ENCODE measurements around the gene SLC22A24.

SLC22A24 gene, protein sequence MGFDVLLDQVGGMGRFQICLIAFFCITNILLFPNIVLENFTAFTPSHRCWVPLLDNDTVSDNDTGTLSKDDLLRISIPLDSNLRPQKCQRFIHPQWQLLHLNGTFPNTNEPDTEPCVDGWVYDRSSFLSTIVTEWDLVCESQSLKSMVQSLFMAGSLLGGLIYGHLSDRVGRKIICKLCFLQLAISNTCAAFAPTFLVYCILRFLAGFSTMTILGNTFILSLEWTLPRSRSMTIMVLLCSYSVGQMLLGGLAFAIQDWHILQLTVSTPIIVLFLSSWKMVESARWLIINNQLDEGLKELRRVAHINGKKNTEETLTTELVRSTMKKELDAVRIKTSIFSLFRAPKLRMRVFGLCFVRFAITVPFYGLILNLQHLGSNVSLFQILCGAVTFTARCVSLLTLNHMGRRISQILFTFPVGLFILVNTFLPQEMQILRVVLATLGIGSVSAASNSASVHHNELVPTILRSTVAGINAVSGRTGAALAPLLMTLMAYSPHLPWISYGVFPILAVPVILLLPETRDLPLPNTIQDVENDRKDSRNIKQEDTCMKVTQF

DNA sequence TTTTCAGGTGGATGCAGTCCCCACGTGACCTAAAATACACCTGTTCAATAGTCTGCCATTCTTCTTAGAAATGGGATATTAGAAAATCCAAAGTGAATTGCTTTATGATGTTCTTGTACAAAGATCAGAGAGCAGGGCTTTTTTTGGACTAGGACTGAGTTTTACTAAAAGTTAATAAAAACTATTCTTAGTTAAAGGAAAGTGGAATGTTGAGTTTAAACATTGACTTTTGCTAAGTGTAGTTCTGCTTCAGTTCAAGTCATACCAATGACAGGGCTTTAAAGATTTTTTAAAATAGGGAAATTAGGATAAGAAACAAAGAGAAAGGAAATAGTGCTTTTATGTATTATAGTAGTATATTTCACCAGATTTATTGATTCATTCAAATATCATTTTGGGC is at the start of gene SLC22A24:
SLC22A24 (minus strand) TSS at position 101 of the 400 bp plus-strand sequence. CDS start 442 bp downstream, outside the sequence.
- Histone ChIP-seq H3K36me3 (ENCODE audit: control insufficient read depth in 5 of 5, insufficient read depth in 5 of 5, low read length in 5 of 5) (no peaks in the 10 kb centered on the region), H3K4me3 (ENCODE audit: low read depth in 1 of 5, low read length in 5 of 5) (no peak within 1 kb of the TSS), H3K9me3 (ENCODE audit: control insufficient read depth in 5 of 5, low read length in 5 of 5) (peaks cover 0 to 3% (median 0%) of the 10 kb centered on the region in 5 donors), H3K27ac (ENCODE audit: low read depth, low read length) (no peak within 1 kb of the TSS), H3K27me3 (ENCODE audit: control insufficient read depth in 5 of 5, insufficient read depth in 4 of 5, low read length in 5 of 5) (no peaks in the 10 kb centered on the region), H3K9ac (ENCODE audit: low read length in 5 of 5) (no peak within 1 kb of the TSS), H3K4me1 (ENCODE audit: control insufficient read depth in 5 of 5, insufficient read depth in 5 of 5, low read length in 5 of 5) (peaks cover 0 to 7% (median 0%) of the 10 kb centered on the region in 5 donors)

- no peak overlapping the region for H3K4me3 ChIP-seq (ENCODE audit: low read depth in 1 of 5, low read length in 5 of 5)
- no peaks in the 10 kb centered on the region for H3K27me3 ChIP-seq (ENCODE audit: control insufficient read depth in 5 of 5, insufficient read depth in 4 of 5, low read length in 5 of 5)
- no peak overlapping the region for H3K9ac ChIP-seq (ENCODE audit: low read length in 5 of 5)
- H3K9me3 ChIP-seq (ENCODE audit: control insufficient read depth in 5 of 5, low read length in 5 of 5), result peaks cover 3 to 12% (median 3%) of the 10 kb centered on the region in 5 donors
- peaks cover 0 to 5% (median 0%) of the 10 kb centered on the region in 5 donors for H3K36me3 ChIP-seq (ENCODE audit: control insufficient read depth in 5 of 5, insufficient read depth in 5 of 5, low read length in 5 of 5)
- no peak overlapping the region for H3K27ac ChIP-seq (ENCODE audit: low read depth, low read length)
- H3K4me1 ChIP-seq (ENCODE audit: control insufficient read depth in 5 of 5, insufficient read depth in 5 of 5, low read length in 5 of 5), result no peaks in the 10 kb centered on the region
Observed at GRCh38 chr11:63180536-63180935, 36.5 kb upstream of the SLC22A24 start.

- Histone ChIP-seq H3K4me3 (ENCODE audit: low read depth in 1 of 5, low read length in 5 of 5) (no peak overlapping the region), H3K4me1 (ENCODE audit: control insufficient read depth in 5 of 5, insufficient read depth in 5 of 5, low read length in 5 of 5) (no peaks in the 10 kb centered on the region), H3K9me3 (ENCODE audit: control insufficient read depth in 5 of 5, low read length in 5 of 5) (peaks cover 3 to 12% (median 3%) of the 10 kb centered on the region in 5 donors)
Observed at GRCh38 chr11:63179432-63180041, 35.5 kb upstream of the SLC22A24 start.

GRCh38 chr11:63177872-63178271 is 33.9 kb upstream of the SLC22A24 start:
- H3K4me1 ChIP-seq (ENCODE audit: control insufficient read depth in 5 of 5, insufficient read depth in 5 of 5, low read length in 5 of 5), result no peaks in the 10 kb centered on the region
- H3K36me3 ChIP-seq (ENCODE audit: control insufficient read depth in 5 of 5, insufficient read depth in 5 of 5, low read length in 5 of 5), result peaks cover 0 to 5% (median 0%) of the 10 kb centered on the region in 5 donors
- no peaks in the 10 kb centered on the region for H3K27me3 ChIP-seq (ENCODE audit: control insufficient read depth in 5 of 5, insufficient read depth in 4 of 5, low read length in 5 of 5)
- peaks cover 3 to 12% (median 7%) of the 10 kb centered on the region in 5 donors for H3K9me3 ChIP-seq (ENCODE audit: control insufficient read depth in 5 of 5, low read length in 5 of 5)
- no peak overlapping the region for H3K27ac ChIP-seq (ENCODE audit: low read depth, low read length)
- no peak overlapping the region for H3K4me3 ChIP-seq (ENCODE audit: low read depth in 1 of 5, low read length in 5 of 5)
- H3K9ac ChIP-seq (ENCODE audit: low read length in 5 of 5), result no peak overlapping the region

More at GRCh38 chr11:63179432-63180041, 35.5 kb upstream of the SLC22A24 start:
- Histone ChIP-seq H3K27ac (ENCODE audit: low read depth, low read length) (no peak overlapping the region), H3K9ac (ENCODE audit: low read length in 5 of 5) (no peak overlapping the region), H3K36me3 (ENCODE audit: control insufficient read depth in 5 of 5, insufficient read depth in 5 of 5, low read length in 5 of 5) (peaks cover 0 to 5% (median 0%) of the 10 kb centered on the region in 5 donors), H3K27me3 (ENCODE audit: control insufficient read depth in 5 of 5, insufficient read depth in 4 of 5, low read length in 5 of 5) (no peaks in the 10 kb centered on the region)

- Histone ChIP-seq H3K36me3 (ENCODE audit: control insufficient read depth in 5 of 5, insufficient read depth in 5 of 5, low read length in 5 of 5) (no peaks in the 10 kb centered on the region), H3K9me3 (ENCODE audit: control insufficient read depth in 5 of 5, low read length in 5 of 5) (no peaks in the 10 kb centered on the region), H3K9ac (ENCODE audit: low read length in 5 of 5) (no peak overlapping the region), H3K27ac (ENCODE audit: low read depth, low read length) (no peak overlapping the region), H3K4me3 (ENCODE audit: low read depth in 1 of 5, low read length in 5 of 5) (no peak overlapping the region), H3K4me1 (ENCODE audit: control insufficient read depth in 5 of 5, insufficient read depth in 5 of 5, low read length in 5 of 5) (no peaks in the 10 kb centered on the region), H3K27me3 (ENCODE audit: control insufficient read depth in 5 of 5, insufficient read depth in 4 of 5, low read length in 5 of 5) (no peaks in the 10 kb centered on the region)
Observed at GRCh38 chr11:63165706-63166310, 21.8 kb upstream of the SLC22A24 start.

DNA sequence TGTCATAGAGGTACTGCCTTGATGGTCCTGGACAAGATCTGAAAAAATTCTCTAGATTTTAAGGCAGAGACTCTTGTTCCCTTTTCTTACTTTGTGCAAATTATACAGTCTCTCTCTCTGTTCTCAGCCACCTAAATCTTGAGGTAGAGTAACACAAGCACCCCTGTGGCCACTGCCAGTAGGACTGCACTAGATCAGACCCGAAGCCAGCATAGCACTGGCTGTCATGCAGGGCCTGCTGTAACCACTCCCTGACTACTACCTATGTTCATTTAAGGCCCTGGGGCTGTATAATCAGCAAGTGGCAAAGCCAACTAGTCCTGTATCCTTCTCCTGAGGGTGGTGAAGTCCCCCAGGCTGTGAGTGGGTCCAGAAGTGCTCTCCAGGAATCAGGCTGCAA is 11.8 kb upstream of the SLC22A24 start:
- H3K4me3 ChIP-seq (ENCODE audit: low read depth in 1 of 5, low read length in 5 of 5), result no peak overlapping the region
- no peaks in the 10 kb centered on the region for H3K36me3 ChIP-seq (ENCODE audit: control insufficient read depth in 5 of 5, insufficient read depth in 5 of 5, low read length in 5 of 5)
- peaks cover 0 to 10% (median 4%) of the 10 kb centered on the region in 5 donors for H3K27me3 ChIP-seq (ENCODE audit: control insufficient read depth in 5 of 5, insufficient read depth in 4 of 5, low read length in 5 of 5)
- no peak overlapping the region for H3K9ac ChIP-seq (ENCODE audit: low read length in 5 of 5)
- H3K4me1 ChIP-seq (ENCODE audit: control insufficient read depth in 5 of 5, insufficient read depth in 5 of 5, low read length in 5 of 5), result no peaks in the 10 kb centered on the region
- H3K27ac ChIP-seq (ENCODE audit: low read depth, low read length), result no peak overlapping the region
- peaks cover 0 to 3% (median 0%) of the 10 kb centered on the region in 5 donors for H3K9me3 ChIP-seq (ENCODE audit: control insufficient read depth in 5 of 5, low read length in 5 of 5)

DNA sequence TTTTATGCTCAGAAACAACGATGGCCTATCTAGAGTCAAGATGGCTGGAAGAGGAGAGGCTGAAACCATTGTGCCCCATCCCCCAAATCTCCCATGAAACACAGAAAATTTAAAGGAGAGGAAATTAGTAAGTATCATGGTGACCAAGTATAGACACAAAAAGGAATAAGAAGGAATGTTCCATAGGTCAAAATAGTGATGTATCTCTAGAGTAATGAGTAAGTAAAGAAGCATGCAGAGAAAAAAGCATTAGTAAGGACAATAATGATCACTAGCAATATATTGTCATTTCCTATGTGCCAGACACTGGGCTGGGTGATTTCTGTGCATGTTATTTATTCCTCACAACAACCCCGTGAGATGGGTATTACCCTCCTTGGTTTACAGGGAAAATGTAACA is 2.6 kb upstream of the SLC22A24 start:
- peaks cover 0 to 3% (median 0%) of the 10 kb centered on the region in 5 donors for H3K9me3 ChIP-seq (ENCODE audit: control insufficient read depth in 5 of 5, low read length in 5 of 5)
- no peaks in the 10 kb centered on the region for H3K36me3 ChIP-seq (ENCODE audit: control insufficient read depth in 5 of 5, insufficient read depth in 5 of 5, low read length in 5 of 5)
- H3K27me3 ChIP-seq (ENCODE audit: control insufficient read depth in 5 of 5, insufficient read depth in 4 of 5, low read length in 5 of 5), result no peaks in the 10 kb centered on the region
- peaks cover 0 to 7% (median 0%) of the 10 kb centered on the region in 5 donors for H3K4me1 ChIP-seq (ENCODE audit: control insufficient read depth in 5 of 5, insufficient read depth in 5 of 5, low read length in 5 of 5)
- H3K9ac ChIP-seq (ENCODE audit: low read length in 5 of 5), result no peak overlapping the region
- H3K27ac ChIP-seq (ENCODE audit: low read depth, low read length), result no peak overlapping the region
- no peak overlapping the region for H3K4me3 ChIP-seq (ENCODE audit: low read depth in 1 of 5, low read length in 5 of 5)

DNA sequence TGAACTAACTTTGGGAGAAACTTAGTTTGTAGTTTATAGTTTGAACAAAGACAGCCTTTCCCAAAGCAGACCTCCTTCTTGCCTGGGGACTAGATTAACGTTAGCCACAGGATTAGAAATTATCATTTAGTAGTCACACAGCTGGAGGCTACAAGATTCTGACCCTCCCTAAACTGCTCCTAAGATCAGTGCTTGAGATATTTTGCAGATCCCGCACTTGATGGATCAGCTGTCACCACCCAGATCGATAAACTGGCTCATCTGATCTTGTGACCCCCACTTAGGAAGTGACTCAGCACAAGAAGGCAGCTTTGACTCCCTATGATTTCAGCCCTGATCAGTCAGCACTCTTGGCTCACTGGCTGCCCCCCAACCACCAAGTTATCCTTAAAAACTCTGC is 1.6 kb downstream of the SLC22A24 start:
- H3K27me3 ChIP-seq (ENCODE audit: control insufficient read depth in 5 of 5, insufficient read depth in 4 of 5, low read length in 5 of 5), result no peaks in the 10 kb centered on the region
- no peak overlapping the region for H3K9ac ChIP-seq (ENCODE audit: low read length in 5 of 5)
- no peak overlapping the region for H3K4me3 ChIP-seq (ENCODE audit: low read depth in 1 of 5, low read length in 5 of 5)
- no peak overlapping the region for H3K27ac ChIP-seq (ENCODE audit: low read depth, low read length)
- no peaks in the 10 kb centered on the region for H3K36me3 ChIP-seq (ENCODE audit: control insufficient read depth in 5 of 5, insufficient read depth in 5 of 5, low read length in 5 of 5)
- peaks cover 0 to 7% (median 0%) of the 10 kb centered on the region in 5 donors for H3K4me1 ChIP-seq (ENCODE audit: control insufficient read depth in 5 of 5, insufficient read depth in 5 of 5, low read length in 5 of 5)
- H3K9me3 ChIP-seq (ENCODE audit: control insufficient read depth in 5 of 5, low read length in 5 of 5), result peaks cover 0 to 3% (median 0%) of the 10 kb centered on the region in 5 donors

- H3K36me3 ChIP-seq (ENCODE audit: control insufficient read depth in 5 of 5, insufficient read depth in 5 of 5, low read length in 5 of 5), result no peaks in the 10 kb centered on the region
- no peaks in the 10 kb centered on the region for H3K9me3 ChIP-seq (ENCODE audit: control insufficient read depth in 5 of 5, low read length in 5 of 5)
- no peaks in the 10 kb centered on the region for H3K4me1 ChIP-seq (ENCODE audit: control insufficient read depth in 5 of 5, insufficient read depth in 5 of 5, low read length in 5 of 5)
- H3K9ac ChIP-seq (ENCODE audit: low read length in 5 of 5), result no peak overlapping the region
- H3K27me3 ChIP-seq (ENCODE audit: control insufficient read depth in 5 of 5, insufficient read depth in 4 of 5, low read length in 5 of 5), result peaks cover 0 to 3% (median 0%) of the 10 kb centered on the region in 5 donors
- no peak overlapping the region for H3K27ac ChIP-seq (ENCODE audit: low read depth, low read length)
- no peak overlapping the region for H3K4me3 ChIP-seq (ENCODE audit: low read depth in 1 of 5, low read length in 5 of 5)
Observed at GRCh38 chr11:63132985-63133775, 10.8 kb downstream of the SLC22A24 start.
